ENCODE data around the gene PPP1R7.
A peak's percentile ranks its signal among the peaks of the same experiment; 100 is the strongest.

Gene PPP1R7

GRCh38 chr2:241150660-241151530, 628 bp downstream of the PPP1R7 start:
- H3K9me3 ChIP-seq (replicated peaks in 1 of 11): no peaks in the 10 kb centered on the region
- H3K4me3 ChIP-seq: peak overlapping the region; percentile 81 to 99 (median 96)
- H4K20me1 ChIP-seq: peaks cover 5 to 36% (median 22%) of the 10 kb centered on the region in 11 experiments; a peak in 16 of 22 replicates
- H3K9ac ChIP-seq: peak overlapping the region; percentile 85 to 93 (median 89)
- no peaks in the 10 kb centered on the region for H3K27me3 ChIP-seq
- peak overlapping the region; percentile 67 to 86 (median 78); a peak in 21 of 22 replicates for H3K27ac ChIP-seq
- H3K4me2 ChIP-seq: peak overlapping the region; percentile 82 to 100 (median 92)
- TF ChIP-seq Cebpa-rat (IDR thresholded peaks at IDR 0.05): no peak
- peaks cover 33 to 49% (median 42%) of the 10 kb centered on the region in 10 experiments for H3K4me1 ChIP-seq
- H3K36me3 ChIP-seq: peaks cover 4 to 26% (median 18%) of the 10 kb centered on the region in 11 experiments; a peak in 17 of 22 replicates

GRCh38 chr2:241151934-241152660, 1.8 kb downstream of the PPP1R7 start:
- peak overlapping the region in 9 of 11 experiments; percentile 82 to 100 (median 92); a peak in 12 of 22 replicates for H3K4me2 ChIP-seq
- H3K9ac ChIP-seq: peak overlapping the region in 2 of 11 experiments; percentile 3 to 85; a peak in 3 of 22 replicates
- H3K4me3 ChIP-seq: no peak overlapping the region

GRCh38 chr2:241153616-241154015, 3.3 kb downstream of the PPP1R7 start:
- Histone ChIP-seq H3K4me1 (peaks cover 24 to 49% (median 32%) of the 10 kb centered on the region in 10 experiments), H3K36me3 (peaks cover 17 to 42% (median 31%) of the 10 kb centered on the region in 11 experiments)
- TF ChIP-seq Cebpa-rat (IDR thresholded peaks at IDR 0.05): no peak

More at GRCh38 chr2:241151934-241152660, 1.8 kb downstream of the PPP1R7 start:
- Histone ChIP-seq H3K27ac (no peak overlapping the region), H3K9me3 (replicated peaks in 1 of 11) (no peaks in the 10 kb centered on the region), H3K4me1 (peaks cover 36 to 54% (median 42%) of the 10 kb centered on the region in 10 experiments), H3K27me3 (no peaks in the 10 kb centered on the region), H3K36me3 (peaks cover 4 to 30% (median 18%) of the 10 kb centered on the region in 11 experiments; a peak in 17 of 22 replicates), H4K20me1 (peaks cover 8 to 37% (median 21%) of the 10 kb centered on the region in 11 experiments; a peak in 16 of 22 replicates)
- no peak for TF ChIP-seq Cebpa-rat (IDR thresholded peaks at IDR 0.05)

GRCh38 chr2:241154915-241155314, 4.6 kb downstream of the PPP1R7 start:
- peaks cover 0 to 47% (median 17%) of the 10 kb centered on the region in 11 experiments; a peak in 10 of 22 replicates for H4K20me1 ChIP-seq
- no peaks in the 10 kb centered on the region for H3K27me3 ChIP-seq
- H3K27ac ChIP-seq: no peak overlapping the region
- peaks cover 30 to 55% (median 44%) of the 10 kb centered on the region in 11 experiments for H3K36me3 ChIP-seq
- no peak overlapping the region for H3K9ac ChIP-seq
- H3K4me1 ChIP-seq: peaks cover 23 to 48% (median 30%) of the 10 kb centered on the region in 10 experiments
- H3K9me3 ChIP-seq (replicated peaks in 1 of 11): no peaks in the 10 kb centered on the region
- no peak overlapping the region for H3K4me2 ChIP-seq
- H3K4me3 ChIP-seq: no peak overlapping the region
- TF ChIP-seq Cebpa-rat (IDR thresholded peaks at IDR 0.05): no peak

More at GRCh38 chr2:241153616-241154015, 3.3 kb downstream of the PPP1R7 start:
- no peak overlapping the region for H3K27ac ChIP-seq
- no peaks in the 10 kb centered on the region for H3K9me3 ChIP-seq (replicated peaks in 1 of 11)
- peak overlapping the region in 10 of 11 experiments; percentile 6 to 57 (median 34); a peak in 14 of 22 replicates for H3K4me2 ChIP-seq
- no peaks in the 10 kb centered on the region for H3K27me3 ChIP-seq
- no peak overlapping the region for H3K4me3 ChIP-seq
- H3K9ac ChIP-seq: peak overlapping the region in 1 of 11 experiments; percentile 12; a peak in 1 of 22 replicates
- H4K20me1 ChIP-seq: peaks cover 0 to 47% (median 17%) of the 10 kb centered on the region in 11 experiments; a peak in 10 of 22 replicates

DNA sequence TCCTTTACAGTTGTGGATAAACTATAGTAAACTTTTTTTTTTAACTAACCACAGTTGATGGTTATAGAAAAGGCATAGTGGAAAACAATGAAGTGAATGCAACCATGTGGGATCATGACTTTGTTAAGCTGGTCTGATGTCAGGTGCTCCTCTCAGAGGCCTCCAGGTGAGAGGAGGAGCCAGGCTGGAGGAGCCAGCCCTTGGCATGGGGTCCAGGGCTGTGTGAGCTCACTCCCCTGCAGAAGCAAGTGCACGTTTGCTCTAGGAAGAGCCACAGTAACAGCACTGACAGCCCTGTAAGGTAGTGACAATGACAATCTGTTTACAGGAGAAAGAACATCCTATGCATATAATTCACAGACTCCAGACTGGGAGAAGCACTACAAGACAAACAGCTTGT, 5.7 kb downstream of the PPP1R7 start:
- Histone ChIP-seq H3K4me3 (no peak overlapping the region), H3K27ac (no peak overlapping the region), H3K4me2 (no peak overlapping the region), H3K9me3 (replicated peaks in 1 of 11) (no peaks in the 10 kb centered on the region), H4K20me1 (peaks cover 0 to 47% (median 17%) of the 10 kb centered on the region in 11 experiments; a peak in 10 of 22 replicates), H3K9ac (no peak overlapping the region), H3K27me3 (no peaks in the 10 kb centered on the region), H3K4me1 (peaks cover 21 to 47% (median 28%) of the 10 kb centered on the region in 10 experiments), H3K36me3 (peaks cover 33 to 64% (median 51%) of the 10 kb centered on the region in 11 experiments)
- TF ChIP-seq Cebpa-rat (IDR thresholded peaks at IDR 0.05): no peak

- no peak for TF ChIP-seq Cebpa-rat (IDR thresholded peaks at IDR 0.05)
- Histone ChIP-seq H3K4me1 (peaks cover 19 to 44% (median 25%) of the 10 kb centered on the region in 10 experiments), H3K9ac (peak overlapping the region in 1 of 11 experiments; percentile 1; a peak in 1 of 22 replicates), H3K9me3 (replicated peaks in 1 of 11) (no peaks in the 10 kb centered on the region), H4K20me1 (peaks cover 0 to 46% (median 14%) of the 10 kb centered on the region in 11 experiments; a peak in 15 of 22 replicates), H3K4me2 (peak overlapping the region in 4 of 11 experiments; percentile 4 to 59 (median 23); a peak in 4 of 22 replicates), H3K4me3 (no peak overlapping the region), H3K27ac (no peak overlapping the region), H3K27me3 (no peaks in the 10 kb centered on the region), H3K36me3 (peaks cover 37 to 70% (median 56%) of the 10 kb centered on the region in 11 experiments)
These were observed 6.7 kb downstream of the PPP1R7 start for GRCh38 chr2:241156971-241157441.

GRCh38 chr2:241157841-241158545, 7.7 kb downstream of the PPP1R7 start:
- H3K36me3 ChIP-seq: peaks cover 40 to 80% (median 61%) of the 10 kb centered on the region in 11 experiments
- H4K20me1 ChIP-seq: peaks cover 0 to 44% (median 10%) of the 10 kb centered on the region in 11 experiments; a peak in 14 of 22 replicates
- no peak overlapping the region for H3K9ac ChIP-seq
- no peak overlapping the region for H3K27ac ChIP-seq
- no peaks in the 10 kb centered on the region for H3K9me3 ChIP-seq (replicated peaks in 1 of 11)
- peaks cover 17 to 35% (median 23%) of the 10 kb centered on the region in 10 experiments for H3K4me1 ChIP-seq
- no peak overlapping the region for H3K4me3 ChIP-seq
- TF ChIP-seq Cebpa-rat (IDR thresholded peaks at IDR 0.05): no peak
- H3K4me2 ChIP-seq: no peak overlapping the region
- H3K27me3 ChIP-seq: no peaks in the 10 kb centered on the region

- peaks cover 45 to 84% (median 65%) of the 10 kb centered on the region in 11 experiments for H3K36me3 ChIP-seq
- peaks cover 12 to 30% (median 18%) of the 10 kb centered on the region in 10 experiments for H3K4me1 ChIP-seq
- H3K4me3 ChIP-seq: no peak overlapping the region
- H3K9ac ChIP-seq: no peak overlapping the region
- H3K9me3 ChIP-seq (replicated peaks in 1 of 11): no peaks in the 10 kb centered on the region
- H3K27me3 ChIP-seq: no peaks in the 10 kb centered on the region
- TF ChIP-seq Cebpa-rat (IDR thresholded peaks at IDR 0.05): no peak
- H4K20me1 ChIP-seq: peaks cover 0 to 45% (median 10%) of the 10 kb centered on the region in 11 experiments; a peak in 14 of 22 replicates
- H3K27ac ChIP-seq: no peak overlapping the region
- no peak overlapping the region for H3K4me2 ChIP-seq
These were observed 8.3 kb downstream of the PPP1R7 start for GRCh38 chr2:241158546-241158900.
